ENCODE measurements around the gene ASB15. TPM values are rescaled to one million over a fixed set of nuclear protein-coding genes. Genes with fewer than 3 reads are reported as not detected.

ASB15 gene
- polyA plus RNA-seq, 1 donor from 2014 or later = not detected

DNA sequence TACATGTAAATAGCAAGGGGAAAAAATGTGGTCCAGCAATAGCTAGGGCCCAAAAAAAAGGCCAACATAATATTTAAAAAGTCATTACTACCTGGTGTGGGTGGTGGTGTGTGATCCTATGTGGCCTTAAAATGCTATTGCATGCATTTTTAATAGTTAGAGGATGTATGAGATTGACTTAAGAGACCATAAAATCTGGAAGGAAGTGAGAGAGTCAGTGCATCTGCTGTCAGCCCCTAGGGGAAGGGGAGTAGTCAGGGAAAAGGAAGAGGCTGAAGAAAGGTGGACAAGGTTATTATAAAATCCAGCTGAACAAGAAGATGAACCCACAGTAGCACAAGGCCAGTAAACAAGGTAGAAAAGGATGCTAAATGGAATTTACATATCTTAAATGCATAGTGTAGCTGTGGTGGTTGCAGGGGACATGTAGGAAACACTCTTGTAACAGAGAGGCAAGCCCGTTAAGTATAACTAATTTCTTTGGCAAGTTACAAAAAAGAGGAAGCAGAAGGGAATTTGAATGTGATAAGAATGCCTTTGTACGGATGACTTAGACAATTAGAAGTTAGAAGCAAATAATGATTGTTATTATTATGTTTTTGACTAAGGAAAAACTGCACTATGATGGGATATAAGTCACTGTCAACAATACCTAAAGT, 32.1 kb upstream of the ASB15 start:
- no peak overlapping the region for H2AFZ ChIP-seq (ENCODE audit: low read depth, low read length)
- H3K9ac ChIP-seq (ENCODE audit: low read length) = no peak overlapping the region
- H3K36me3 ChIP-seq (ENCODE audit: insufficient read depth, low read length) = no peaks in the 10 kb centered on the region
- TF ChIP-seq RAD21 (conservative IDR thresholded peaks at IDR 0.05) (no peak), CTCF (IDR thresholded peaks at IDR 0.05; ENCODE audit: poor library complexity, severe bottlenecking) (no peak), POLR2AphosphoS5 (IDR thresholded peaks at IDR 0.05) (no peak), REST (IDR thresholded peaks at IDR 0.05; ENCODE audit: borderline replicate concordance) (no peak), EZH2 (IDR thresholded peaks at IDR 0.05; ENCODE audit: borderline replicate concordance, insufficient read depth, low read length, poor library complexity, severe bottlenecking) (no peak), EP300 (conservative IDR thresholded peaks at IDR 0.05; ENCODE audit: poor library complexity, severe bottlenecking) (no peak)
- no peaks in the 10 kb centered on the region for H3K9me3 ChIP-seq (ENCODE audit: low read length)
- no peaks in the 10 kb centered on the region for H4K20me1 ChIP-seq (ENCODE audit: insufficient read depth)
- H3K27ac ChIP-seq (ENCODE audit: low read length) = no peak overlapping the region
- H3K4me2 ChIP-seq (ENCODE audit: low read length) = no peak overlapping the region
- H3K79me2 ChIP-seq (replicated peaks; ENCODE audit: insufficient read depth, low read length) = no peaks in the 10 kb centered on the region
- no peaks in the 10 kb centered on the region for H3K9me2 ChIP-seq (ENCODE audit: insufficient read depth, low read length)
- no peaks in the 10 kb centered on the region for H3K27me3 ChIP-seq (ENCODE audit: insufficient read depth, low read depth, low read length)
- H3K4me3 ChIP-seq (ENCODE audit: low read length) = no peak overlapping the region
- H3F3A ChIP-seq (ENCODE audit: insufficient read depth, low read length, poor library complexity, severe bottlenecking) = no peaks in the 10 kb centered on the region

DNA sequence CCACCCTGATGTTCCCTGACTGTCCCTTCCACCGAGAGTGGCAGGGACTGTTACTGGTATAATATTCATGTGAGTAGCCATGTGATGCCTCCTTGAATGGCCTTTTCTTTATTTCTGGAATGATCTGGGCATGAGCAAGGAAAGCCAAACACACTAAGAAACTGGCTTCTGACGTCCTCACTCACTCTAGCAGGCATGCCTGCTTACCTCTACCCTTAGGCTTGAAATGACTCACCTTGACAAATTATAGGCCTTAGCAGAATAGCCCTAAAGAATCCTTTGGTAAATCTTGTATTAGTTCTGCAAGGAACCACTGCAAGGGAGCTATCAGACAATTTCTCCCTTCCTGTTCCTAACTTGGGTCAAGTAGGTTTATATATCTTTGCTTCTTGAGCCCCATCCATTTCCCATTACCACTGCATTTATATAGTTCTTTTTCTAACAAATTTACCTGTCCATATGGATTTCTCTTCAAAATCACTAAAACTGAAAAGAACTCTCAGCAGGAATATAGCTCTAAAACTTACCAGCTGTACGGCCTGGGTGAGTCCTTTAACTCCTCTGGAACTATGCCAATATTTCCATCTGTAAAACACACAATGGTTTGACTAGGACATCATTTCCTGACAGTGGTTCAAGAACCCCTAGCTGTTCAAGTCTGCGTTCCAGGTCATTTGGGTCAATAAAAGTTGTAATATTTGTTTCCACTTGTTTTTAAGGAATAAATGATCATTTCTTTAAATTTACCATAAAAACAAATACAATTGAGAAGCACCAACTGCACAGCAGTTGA, 31.0 kb upstream of the ASB15 start:
- H3K4me3 ChIP-seq (ENCODE audit: low read length) = no peak overlapping the region
- H3K27me3 ChIP-seq (ENCODE audit: insufficient read depth, low read depth, low read length) = no peaks in the 10 kb centered on the region
- H3K9me3 ChIP-seq (ENCODE audit: low read length) = no peaks in the 10 kb centered on the region
- H3K36me3 ChIP-seq (ENCODE audit: insufficient read depth, low read length) = no peaks in the 10 kb centered on the region
- H3K4me2 ChIP-seq (ENCODE audit: low read length) = no peak overlapping the region
- H3K9me2 ChIP-seq (ENCODE audit: insufficient read depth, low read length) = no peaks in the 10 kb centered on the region
- no peaks in the 10 kb centered on the region for H3F3A ChIP-seq (ENCODE audit: insufficient read depth, low read length, poor library complexity, severe bottlenecking)
- H2AFZ ChIP-seq (ENCODE audit: low read depth, low read length) = no peak overlapping the region
- H3K27ac ChIP-seq (ENCODE audit: low read length) = no peak overlapping the region
- no peaks in the 10 kb centered on the region for H4K20me1 ChIP-seq (ENCODE audit: insufficient read depth)
- no peak overlapping the region for H3K9ac ChIP-seq (ENCODE audit: low read length)
- no peaks in the 10 kb centered on the region for H3K79me2 ChIP-seq (replicated peaks; ENCODE audit: insufficient read depth, low read length)
- TF ChIP-seq RAD21 (conservative IDR thresholded peaks at IDR 0.05) (no peak), CTCF (IDR thresholded peaks at IDR 0.05; ENCODE audit: poor library complexity, severe bottlenecking) (no peak), EP300 (conservative IDR thresholded peaks at IDR 0.05; ENCODE audit: poor library complexity, severe bottlenecking) (no peak), MXI1 (conservative IDR thresholded peaks at IDR 0.05; ENCODE audit: poor library complexity, severe bottlenecking) (no peak), TAF1 (IDR thresholded peaks at IDR 0.05; ENCODE audit: low read depth) (no peak), REST (IDR thresholded peaks at IDR 0.05; ENCODE audit: borderline replicate concordance) (no peak), POLR2AphosphoS5 (IDR thresholded peaks at IDR 0.05) (no peak), SMC3 (conservative IDR thresholded peaks at IDR 0.05; ENCODE audit: poor library complexity) (no peak), EZH2 (IDR thresholded peaks at IDR 0.05; ENCODE audit: borderline replicate concordance, insufficient read depth, low read length, poor library complexity, severe bottlenecking) (no peak)

All from neural cell (in vitro differentiated cells).